ENCODE data around the gene FANCC.

FANCC gene

GRCh38 chr9:95138474-95138873, 179.0 kb downstream of the FANCC start:
- DNase-seq: peak; percentile 36

- DNase-seq: no peak
These were observed 179.8 kb downstream of the FANCC start for GRCh38 chr9:95137587-95138145.

GRCh38 chr9:95135756-95136155, 181.8 kb downstream of the FANCC start:
- no peak for DNase-seq

DNA sequence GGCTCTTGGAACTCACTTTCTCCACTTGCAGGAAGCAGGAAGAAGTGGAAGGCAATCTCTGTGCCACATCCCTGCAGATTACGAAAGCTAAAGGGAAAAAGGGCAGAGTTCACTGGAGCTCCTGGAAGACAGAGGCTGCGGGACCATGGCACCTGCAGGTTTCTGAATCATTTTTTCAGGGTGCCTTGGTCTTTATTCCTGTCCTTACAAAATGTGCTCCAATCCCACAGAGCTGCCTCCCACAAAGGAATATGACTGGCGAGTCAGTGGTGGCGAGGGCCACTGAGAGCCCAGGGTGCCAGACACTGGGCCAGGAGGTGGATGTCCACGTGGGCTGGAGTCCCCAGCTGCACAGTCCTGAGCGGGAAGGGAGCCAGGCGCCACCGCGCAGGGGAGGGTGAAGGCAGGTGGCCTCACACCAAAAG, 183.0 kb downstream of the FANCC start:
- DNase-seq: no peak

GRCh38 chr9:95133325-95133705, 184.2 kb downstream of the FANCC start:
- no peak for DNase-seq

DNA sequence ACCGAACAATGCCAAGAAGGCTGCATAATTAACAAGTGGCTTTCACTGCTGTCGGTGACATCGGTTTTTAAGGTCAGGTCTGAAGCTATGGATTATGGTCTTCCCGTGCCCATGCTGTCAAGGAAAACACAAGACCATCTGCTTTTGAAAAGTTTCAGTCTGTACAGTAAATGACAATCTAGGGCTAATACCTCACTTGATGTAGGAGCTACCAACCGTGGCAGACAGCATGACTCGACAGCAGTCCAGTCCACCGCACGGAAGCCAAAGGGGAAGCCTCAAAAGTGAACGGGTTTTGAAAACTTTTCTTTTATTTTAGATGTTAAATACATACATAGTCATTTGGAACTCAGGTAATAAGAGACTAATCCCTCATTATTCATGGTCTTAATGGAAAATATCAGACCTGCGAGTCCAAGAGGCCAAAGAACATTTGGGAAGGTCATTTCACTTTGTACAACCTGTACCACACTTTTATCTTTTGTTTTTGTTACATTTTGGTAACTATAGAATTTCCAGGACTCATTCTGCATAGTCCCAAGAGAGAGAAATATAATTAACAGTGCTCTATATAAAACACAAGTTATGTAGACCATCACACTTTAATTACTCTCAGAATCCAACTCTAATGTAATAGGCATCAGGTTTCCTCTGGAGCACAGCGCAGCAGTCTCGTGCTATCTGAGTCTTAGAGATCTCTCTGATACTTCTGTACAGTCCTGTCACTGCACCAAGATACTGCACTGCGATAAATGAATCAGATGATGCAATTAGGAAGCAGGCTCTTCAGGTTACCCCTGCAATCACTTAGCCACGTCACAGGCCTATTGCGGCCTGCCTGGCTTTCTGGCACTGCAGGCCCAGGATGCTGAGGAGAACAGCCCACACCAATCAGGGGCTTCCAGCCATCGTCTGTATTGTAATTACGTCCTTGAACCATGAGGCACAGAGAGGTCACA, 184.9 kb downstream of the FANCC start:
- no peak for DNase-seq

- DNase-seq: peak; percentile 45
These were observed 186.2 kb downstream of the FANCC start for GRCh38 chr9:95131023-95131943.

DNA sequence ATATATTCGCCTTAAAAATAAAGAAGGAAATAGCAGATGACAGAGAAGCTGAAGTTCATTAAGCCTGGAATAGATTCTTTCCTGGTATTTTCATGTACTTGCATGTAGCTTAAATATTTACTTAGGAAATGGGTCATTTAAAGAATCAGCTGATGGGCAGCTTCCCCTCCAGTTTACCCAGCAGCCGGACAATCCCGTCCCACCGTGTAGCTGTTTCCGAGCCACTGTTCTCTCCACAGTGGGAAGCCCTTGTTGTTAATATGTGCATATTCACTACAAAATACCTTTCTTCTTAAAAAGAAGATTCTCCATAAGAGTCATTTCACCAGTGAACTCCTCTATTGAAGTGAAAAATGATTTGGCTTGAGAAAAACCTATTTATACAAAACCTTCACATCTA, 187.0 kb downstream of the FANCC start:
- DNase-seq: no peak

DNA sequence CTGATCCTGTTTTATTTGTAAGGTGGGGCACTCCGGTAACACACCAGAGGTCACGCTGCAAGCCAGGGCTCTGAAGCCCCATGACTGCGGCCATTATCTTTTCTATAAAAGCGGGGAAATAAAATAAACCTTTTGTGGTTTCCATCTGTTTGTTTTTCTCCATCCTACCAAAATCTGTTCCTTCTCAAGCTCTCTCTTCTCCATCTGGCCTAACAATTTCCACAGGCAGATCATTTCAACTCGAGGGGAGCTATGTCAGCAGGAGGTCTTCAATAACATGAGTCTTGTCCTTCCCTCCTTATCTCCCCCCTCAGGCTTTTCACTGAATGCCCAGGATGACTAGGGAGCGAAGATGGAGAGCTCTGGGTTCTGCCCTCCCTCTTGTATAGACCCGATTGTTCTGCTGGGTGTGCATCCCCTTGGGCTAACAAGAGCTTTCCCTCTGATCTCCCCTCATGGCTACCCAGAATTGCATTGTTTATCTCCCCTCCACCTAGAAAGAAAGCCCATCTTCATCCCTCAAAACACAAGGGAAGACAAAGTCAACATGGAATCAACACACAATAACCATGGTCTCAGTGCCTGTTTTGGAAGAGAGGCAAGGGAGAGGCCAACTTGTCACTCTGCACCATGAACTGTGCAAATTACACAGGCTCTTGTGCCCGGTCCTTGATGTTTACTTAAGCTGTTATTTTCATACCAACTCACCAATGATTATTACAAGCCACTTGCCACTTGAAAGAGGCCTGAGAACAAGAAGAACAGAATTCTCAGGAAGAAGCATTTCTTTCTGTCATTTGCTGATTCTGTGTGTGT, 187.8 kb downstream of the FANCC start:
- DNase-seq: no peak

- no peak for DNase-seq
These were observed 189.4 kb downstream of the FANCC start for GRCh38 chr9:95128177-95128524.

- peak; percentile 62 for DNase-seq
These were observed 190.0 kb downstream of the FANCC start for GRCh38 chr9:95127249-95128176.

DNA sequence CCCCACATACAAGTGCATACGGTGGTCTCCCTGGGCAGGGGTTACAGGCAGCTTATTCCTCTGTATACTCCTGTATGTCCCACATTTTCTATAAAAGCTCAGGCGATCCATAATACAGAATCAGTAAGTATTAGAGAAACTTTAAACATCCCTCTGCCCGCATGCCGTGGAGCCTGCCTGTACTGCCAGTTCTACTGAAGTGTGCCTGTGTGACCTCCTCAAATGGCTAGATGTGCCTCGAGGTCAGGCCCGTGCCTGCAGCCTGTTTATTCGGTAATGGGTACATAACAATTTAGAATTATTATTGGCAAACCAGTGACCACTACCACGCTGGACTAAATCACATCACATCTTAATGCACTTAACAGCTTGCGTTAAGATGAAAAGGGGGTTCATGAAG, 190.8 kb downstream of the FANCC start:
- no peak for DNase-seq

DNA sequence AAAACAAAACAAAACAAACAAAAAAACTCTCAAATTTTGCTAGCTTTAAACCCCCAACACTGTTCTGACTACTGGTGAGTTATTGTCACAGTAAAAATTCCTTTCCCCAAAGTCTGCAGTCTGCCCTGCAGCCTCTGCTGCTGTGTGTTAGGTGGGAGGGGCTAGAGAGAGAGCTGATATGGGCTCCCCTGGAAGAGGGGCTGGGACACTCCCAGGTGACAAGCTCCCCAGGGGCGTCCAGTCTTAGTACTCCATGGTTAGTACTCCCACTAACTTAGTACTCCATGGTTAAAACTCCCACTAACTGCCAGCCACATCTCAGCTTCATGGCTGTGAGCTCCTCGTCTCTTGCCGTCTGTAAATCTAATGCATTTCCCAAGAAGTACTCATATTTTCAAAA, 191.9 kb downstream of the FANCC start:
- no peak for DNase-seq

GRCh38 chr9:95124582-95125367, 192.7 kb downstream of the FANCC start:
- no peak for DNase-seq

DNA sequence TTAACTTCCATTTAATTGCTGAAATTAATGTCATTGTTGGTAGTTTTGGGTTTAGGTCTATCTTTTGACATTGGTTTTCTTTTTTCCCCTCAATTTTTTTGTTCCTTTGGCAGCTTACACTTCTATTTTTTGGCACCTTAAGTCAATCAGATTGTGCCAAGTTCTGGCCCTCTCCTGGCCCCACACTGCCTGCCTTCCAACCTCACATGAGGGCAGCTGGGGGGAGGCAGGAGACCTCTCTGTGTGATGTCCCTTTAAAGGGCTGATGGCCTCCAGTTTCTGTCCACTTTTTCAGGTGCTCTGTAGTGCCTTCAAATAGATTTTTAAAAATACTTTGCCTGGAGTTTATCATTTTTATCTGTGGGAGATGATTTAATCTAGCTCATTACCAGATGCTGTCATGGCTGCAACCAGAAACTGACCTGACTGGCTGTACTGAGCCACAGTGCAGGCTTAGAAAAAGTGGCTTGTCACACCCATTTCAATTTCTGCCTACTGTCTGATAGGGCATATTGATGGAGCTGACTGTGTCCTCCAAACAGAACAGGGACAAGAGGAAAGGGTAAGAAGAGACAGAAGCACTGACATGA, 196.6 kb downstream of the FANCC start:
- no peak for DNase-seq

DNA sequence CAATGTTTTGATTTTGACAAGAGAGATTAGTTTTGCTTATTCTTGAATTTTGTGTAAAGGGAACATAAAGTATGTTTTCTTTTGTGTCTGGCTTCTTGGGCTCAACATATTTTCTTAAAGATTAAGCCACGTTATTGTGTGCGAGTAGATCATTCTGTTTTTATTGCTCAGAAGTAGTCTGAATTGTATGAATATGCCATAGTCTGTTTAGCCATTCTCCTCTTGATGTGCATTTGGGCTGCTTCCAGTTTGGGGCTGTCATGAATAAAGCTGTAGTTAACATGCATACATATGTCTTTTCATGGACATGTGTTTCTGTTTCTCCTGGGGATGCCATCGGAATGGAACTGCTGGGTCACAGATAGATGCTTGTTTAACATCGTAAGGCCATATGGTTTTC, 198.9 kb downstream of the FANCC start:
- no peak for DNase-seq

DNA sequence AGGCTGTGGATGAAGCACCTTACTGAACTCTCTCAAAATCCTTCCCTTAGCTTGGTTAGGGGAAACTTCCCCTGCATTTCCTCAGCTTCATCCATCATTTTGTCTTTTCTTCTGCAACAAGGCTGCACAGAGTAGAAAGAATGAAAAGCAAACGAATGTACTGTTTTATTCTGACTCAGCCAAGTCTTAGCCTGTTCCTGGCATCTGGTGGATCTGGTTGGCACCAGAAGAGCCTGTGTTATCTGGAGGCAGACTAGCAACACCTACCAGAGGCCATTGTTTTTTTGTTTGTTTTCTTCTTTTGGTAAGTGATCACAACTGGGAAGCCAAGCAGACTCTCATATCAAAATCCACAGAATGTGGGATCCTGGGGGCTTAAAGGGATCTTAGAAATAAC, 200.7 kb downstream of the FANCC start:
- no peak for DNase-seq

DNA sequence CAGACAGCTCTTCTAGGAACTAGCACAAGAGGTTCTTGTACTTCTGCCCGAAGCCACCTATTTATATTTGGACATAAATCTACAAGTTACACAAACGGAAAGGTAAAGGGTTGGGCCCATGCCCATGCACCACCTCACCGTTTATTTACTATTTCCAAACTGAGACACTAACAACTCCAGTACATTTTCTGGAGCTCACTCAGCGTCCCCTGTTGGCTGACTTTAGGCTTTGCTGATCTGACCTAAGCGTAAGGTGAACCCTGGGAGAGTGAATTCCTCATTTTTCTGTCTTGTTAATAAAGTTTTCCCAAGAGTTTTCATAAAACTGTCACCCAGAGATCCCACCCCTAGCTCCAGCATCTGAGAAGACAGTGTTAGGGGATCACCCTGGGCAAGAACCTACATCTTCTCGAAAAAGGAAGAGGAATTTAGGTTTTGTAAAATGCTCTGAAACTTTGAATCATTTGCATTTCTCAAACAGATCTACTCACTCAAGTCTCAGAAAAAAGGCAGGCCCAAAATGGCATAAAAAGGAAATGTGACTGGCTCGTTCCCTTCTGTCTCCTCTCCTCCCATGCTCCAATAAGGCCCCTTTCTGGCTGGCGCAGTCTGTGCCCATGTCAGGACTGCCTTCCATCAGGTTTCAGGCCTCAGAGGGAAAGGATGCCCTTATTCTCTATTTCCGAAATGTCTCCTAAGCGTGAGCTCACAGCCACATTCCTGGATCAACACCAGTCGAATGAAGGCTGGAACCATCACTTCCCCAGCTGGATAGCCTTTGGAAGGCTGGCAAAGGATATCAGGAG, 201.3 kb downstream of the FANCC start:
- DNase-seq: no peak

DNA sequence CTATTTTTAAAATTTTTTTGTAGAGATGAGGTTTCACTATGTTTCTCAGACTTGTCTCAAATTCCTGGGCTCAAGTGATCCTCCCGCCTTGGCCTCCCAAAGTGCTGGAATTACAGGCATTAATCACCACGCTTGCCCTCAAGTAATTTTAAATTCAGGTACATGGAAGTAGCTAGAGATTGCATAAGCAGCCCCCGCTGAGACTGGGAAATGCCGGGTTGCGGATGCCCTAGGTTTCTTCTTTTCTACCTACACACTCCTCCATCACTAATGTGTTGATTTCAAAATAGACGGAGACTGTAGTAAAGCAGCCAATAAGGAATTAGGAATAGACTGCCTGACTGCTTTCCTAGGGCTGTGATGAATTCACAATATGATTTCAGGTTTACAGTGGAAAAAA, 202.4 kb downstream of the FANCC start:
- no peak for DNase-seq

Data from 8988T (cell line).